ENCODE measurements around the gene TWIST2.

TWIST2 gene

GRCh38 chr2:238879043-238879442 lies 31.2 kb downstream of the TWIST2 start:
- DNase-seq (ENCODE audit: low read depth), result no peak
- TF ChIP-seq CTCF (conservative IDR thresholded peaks at IDR 0.05; ENCODE audit: control insufficient read depth, insufficient read depth, low read depth, low read length), result no peak

GRCh38 chr2:238879621-238880377 lies 31.9 kb downstream of the TWIST2 start:
- DNase-seq (ENCODE audit: low read depth), result no peak
- H3K4me3 ChIP-seq (ENCODE audit: control insufficient read depth, low read depth, low read length), result no peak overlapping the region
- TF ChIP-seq CTCF (conservative IDR thresholded peaks at IDR 0.05; ENCODE audit: control insufficient read depth, insufficient read depth, low read depth, low read length), result no peak

More at GRCh38 chr2:238879043-238879442, 31.2 kb downstream of the TWIST2 start:
- H3K4me3 ChIP-seq (ENCODE audit: control insufficient read depth, low read depth, low read length), result no peak overlapping the region

GRCh38 chr2:238881353-238882081 lies 33.6 kb downstream of the TWIST2 start:
- DNase-seq (ENCODE audit: low read depth), result no peak
- TF ChIP-seq CTCF (conservative IDR thresholded peaks at IDR 0.05; ENCODE audit: control insufficient read depth, insufficient read depth, low read depth, low read length), result no peak
- H3K4me3 ChIP-seq (ENCODE audit: control insufficient read depth, low read depth, low read length), result no peak overlapping the region

GRCh38 chr2:238882082-238882755 lies 34.3 kb downstream of the TWIST2 start:
- H3K4me3 ChIP-seq (ENCODE audit: control insufficient read depth, low read depth, low read length), result no peak overlapping the region
- no peak for TF ChIP-seq CTCF (conservative IDR thresholded peaks at IDR 0.05; ENCODE audit: control insufficient read depth, insufficient read depth, low read depth, low read length)
- DNase-seq (ENCODE audit: low read depth), result no peak

- TF ChIP-seq CTCF (conservative IDR thresholded peaks at IDR 0.05; ENCODE audit: control insufficient read depth, insufficient read depth, low read depth, low read length), result no peak
- H3K4me3 ChIP-seq (ENCODE audit: control insufficient read depth, low read depth, low read length), result no peak overlapping the region
- DNase-seq (ENCODE audit: low read depth), result peak; percentile 69
Observed at GRCh38 chr2:238883421-238883901, 35.6 kb downstream of the TWIST2 start.

GRCh38 chr2:238884122-238884811 lies 36.4 kb downstream of the TWIST2 start:
- no peak for TF ChIP-seq CTCF (conservative IDR thresholded peaks at IDR 0.05; ENCODE audit: control insufficient read depth, insufficient read depth, low read depth, low read length)
- H3K4me3 ChIP-seq (ENCODE audit: control insufficient read depth, low read depth, low read length), result no peak overlapping the region
- DNase-seq (ENCODE audit: low read depth), result no peak
